KMS-11 (cell line): ENCODE data around the gene PPP1R1A.

Experiments
- H2AFZ ChIP-seq: fragments of 200-600 bp; sonication (generic); 2 replicates; pipeline ENCODE4 v1.6.1; 2016; ENCODE audit warnings: antibody characterized with exemption, mixed run types, low read depth
- H3K27ac ChIP-seq: fragments of 200-600 bp; sonication (generic); 2 replicates; pipeline ENCODE4 v1.6.1; 2016; ENCODE audit warnings: mild to moderate bottlenecking, mixed run types
- H3K27me3 ChIP-seq: fragments of 200-600 bp; sonication (generic); 2 replicates; pipeline ENCODE4 v1.6.1; 2017; ENCODE audit warnings: mild to moderate bottlenecking, low read depth, mixed run types, moderate library complexity; ENCODE audit not compliant: insufficient read depth
- H3K36me3 ChIP-seq: fragments of 200-600 bp; sonication (generic); 2 replicates; pipeline ENCODE4 v1.6.1; 2017; ENCODE audit warnings: mild to moderate bottlenecking, mixed run types; ENCODE audit not compliant: insufficient read depth
- H3K4me1 ChIP-seq: fragments of 200-600 bp; sonication (generic); 2 replicates; pipeline ENCODE4 v1.6.1; 2016; ENCODE audit warnings: mild to moderate bottlenecking, low read depth, mixed run types; ENCODE audit not compliant: poor library complexity, severe bottlenecking
- H3K4me2 ChIP-seq: fragments of 200-600 bp; sonication (generic); 2 replicates; pipeline ENCODE4 v1.7.0; 2016; ENCODE audit warnings: mild to moderate bottlenecking, mixed run types
- H3K4me3 ChIP-seq: fragments of 200-600 bp; sonication (generic); IDR thresholded peaks from 2 replicates; pipeline ENCODE4 v1.6.1; 2017; ENCODE audit warnings: low read depth, low read length, mixed read lengths; ENCODE audit not compliant: insufficient read depth
- H3K79me2 ChIP-seq: fragments of 200-600 bp; sonication (generic); 2 replicates; pipeline ENCODE4 v1.6.1; 2016; ENCODE audit warnings: low read depth, mixed run types; ENCODE audit not compliant: insufficient read depth
- H3K9ac ChIP-seq: fragments of 200-600 bp; sonication (generic); 2 replicates; pipeline ENCODE4 v1.6.1; 2016; ENCODE audit warnings: mild to moderate bottlenecking, mixed run types
- H4K20me1 ChIP-seq: fragments of 200-600 bp; sonication (generic); 2 replicates; pipeline ENCODE4 v1.6.1; 2016; ENCODE audit warnings: mild to moderate bottlenecking, mixed run types; ENCODE audit not compliant: insufficient read depth
- CTCF ChIP-seq: fragments of 200-600 bp; sonication (generic); conservative IDR thresholded peaks from 2 replicates; pipeline ENCODE4 v1.6.1; 2017; ENCODE audit warnings: low read depth, mild to moderate bottlenecking, antibody characterized with exemption, low read length, moderate library complexity, mixed read lengths

Gene PPP1R1A

GRCh38 chr12:54565986-54566544 is 22.4 kb downstream of the PPP1R1A start:
- Histone ChIP-seq H3K4me2 (no peak overlapping the region), H3K9ac (no peak overlapping the region), H3K36me3 (no peaks in the 10 kb centered on the region)

DNA sequence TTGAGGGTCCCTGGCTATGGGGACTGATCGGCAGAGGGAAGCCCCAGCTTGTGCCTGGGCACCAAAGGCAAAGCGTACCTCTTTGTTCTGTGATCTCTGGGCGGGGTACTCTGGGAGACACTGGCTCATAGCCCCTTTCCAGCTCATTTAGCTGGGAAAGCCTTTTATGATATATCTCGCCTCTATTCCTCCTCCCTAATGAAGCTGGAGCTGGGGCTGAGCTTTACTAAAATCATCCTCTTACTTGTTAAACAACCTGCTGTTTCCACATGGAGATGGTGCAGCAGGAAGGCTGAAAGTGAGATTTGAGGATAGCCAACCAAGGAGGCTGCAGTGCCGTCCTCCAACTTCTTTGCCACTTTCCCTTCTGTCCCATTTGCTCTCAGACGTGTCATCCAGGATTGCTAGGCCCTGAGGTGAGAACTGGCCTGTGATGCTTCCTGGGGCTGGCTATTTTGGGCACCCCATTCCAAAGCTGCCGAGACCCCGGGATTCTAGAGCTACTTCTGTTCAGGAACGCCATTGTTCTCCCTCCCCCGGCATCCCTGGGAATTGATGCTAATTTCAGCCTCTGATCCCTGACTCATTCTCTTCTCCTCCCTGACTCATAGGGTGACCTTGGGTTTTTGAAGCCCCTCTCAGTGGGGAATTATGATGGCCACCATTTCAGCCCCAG is 23.0 kb downstream of the PPP1R1A start:
- no peak overlapping the region for H3K9ac ChIP-seq
- no peak overlapping the region for H3K4me3 ChIP-seq
- H3K27me3 ChIP-seq: no peaks in the 10 kb centered on the region
- H3K4me2 ChIP-seq: no peak overlapping the region
- no peaks in the 10 kb centered on the region for H3K79me2 ChIP-seq
- no peak overlapping the region for H3K27ac ChIP-seq
- no peak for TF ChIP-seq CTCF
- no peaks in the 10 kb centered on the region for H4K20me1 ChIP-seq
- H3K4me1 ChIP-seq: no peaks in the 10 kb centered on the region
- no peak overlapping the region for H2AFZ ChIP-seq
- no peaks in the 10 kb centered on the region for H3K36me3 ChIP-seq

More at GRCh38 chr12:54565986-54566544, 22.4 kb downstream of the PPP1R1A start:
- Histone ChIP-seq H3K27me3 (no peaks in the 10 kb centered on the region), H4K20me1 (no peaks in the 10 kb centered on the region), H3K27ac (no peak overlapping the region), H3K4me1 (no peaks in the 10 kb centered on the region), H2AFZ (no peak overlapping the region), H3K79me2 (no peaks in the 10 kb centered on the region), H3K4me3 (no peak overlapping the region)
- TF ChIP-seq CTCF: no peak

GRCh38 chr12:54564768-54565167 is 23.7 kb downstream of the PPP1R1A start:
- TF ChIP-seq CTCF: no peak
- H3K4me3 ChIP-seq: no peak overlapping the region
- no peaks in the 10 kb centered on the region for H3K36me3 ChIP-seq
- no peak overlapping the region for H2AFZ ChIP-seq
- no peak overlapping the region for H3K9ac ChIP-seq
- no peaks in the 10 kb centered on the region for H3K27me3 ChIP-seq
- no peak overlapping the region for H3K27ac ChIP-seq
- no peaks in the 10 kb centered on the region for H4K20me1 ChIP-seq
- H3K4me2 ChIP-seq: no peak overlapping the region
- H3K4me1 ChIP-seq: no peaks in the 10 kb centered on the region
- no peaks in the 10 kb centered on the region for H3K79me2 ChIP-seq

- no peak overlapping the region for H3K9ac ChIP-seq
- no peaks in the 10 kb centered on the region for H3K4me1 ChIP-seq
- no peak for TF ChIP-seq CTCF
- no peak overlapping the region for H3K4me2 ChIP-seq
- H3K27ac ChIP-seq: no peak overlapping the region
- no peaks in the 10 kb centered on the region for H4K20me1 ChIP-seq
- no peak overlapping the region for H2AFZ ChIP-seq
- H3K4me3 ChIP-seq: no peak overlapping the region
- H3K79me2 ChIP-seq: no peaks in the 10 kb centered on the region
- H3K27me3 ChIP-seq: no peaks in the 10 kb centered on the region
- H3K36me3 ChIP-seq: no peaks in the 10 kb centered on the region
Observed at GRCh38 chr12:54563787-54564186, 24.7 kb downstream of the PPP1R1A start.
